ENCODE data around the gene AQP10. TPM values are rescaled to one million over a fixed set of nuclear protein-coding genes. Genes with fewer than 3 reads are reported as not detected.
"Not testable (repeated sequence)": the region's sequence is repeated elsewhere in the genome, so short reads cannot be mapped to it uniquely, and the experiment has no call there.

AQP10 gene
- total RNA-seq, 1 donor from 2014 or later = not detected

- FAIRE-seq (no peak), DNase-seq (ENCODE audit: low read depth) (no peak)
- H3K9me3 Mint-ChIP-seq (ENCODE audit: unreplicated experiment) = no peaks in the 10 kb centered on the region
- H3K27me3 ChIP-seq (ENCODE audit: insufficient read depth, low read length) = no peaks in the 10 kb centered on the region
- H3K36me3 Mint-ChIP-seq (ENCODE audit: low read depth, unreplicated experiment) = peaks cover 36% of the 10 kb centered on the region
- no peak overlapping the region for H2AFZ ChIP-seq (ENCODE audit: low read depth, low read length)
- H3K36me3 ChIP-seq (ENCODE audit: insufficient read depth, low read length) = peaks cover 43% of the 10 kb centered on the region
- H3K4me2 ChIP-seq (ENCODE audit: low read length) = no peak overlapping the region
- TF ChIP-seq EZH2 (IDR thresholded peaks at IDR 0.05; ENCODE audit: insufficient read depth, low read length) = no peak
- TF ChIP-seq, protein P1, sequence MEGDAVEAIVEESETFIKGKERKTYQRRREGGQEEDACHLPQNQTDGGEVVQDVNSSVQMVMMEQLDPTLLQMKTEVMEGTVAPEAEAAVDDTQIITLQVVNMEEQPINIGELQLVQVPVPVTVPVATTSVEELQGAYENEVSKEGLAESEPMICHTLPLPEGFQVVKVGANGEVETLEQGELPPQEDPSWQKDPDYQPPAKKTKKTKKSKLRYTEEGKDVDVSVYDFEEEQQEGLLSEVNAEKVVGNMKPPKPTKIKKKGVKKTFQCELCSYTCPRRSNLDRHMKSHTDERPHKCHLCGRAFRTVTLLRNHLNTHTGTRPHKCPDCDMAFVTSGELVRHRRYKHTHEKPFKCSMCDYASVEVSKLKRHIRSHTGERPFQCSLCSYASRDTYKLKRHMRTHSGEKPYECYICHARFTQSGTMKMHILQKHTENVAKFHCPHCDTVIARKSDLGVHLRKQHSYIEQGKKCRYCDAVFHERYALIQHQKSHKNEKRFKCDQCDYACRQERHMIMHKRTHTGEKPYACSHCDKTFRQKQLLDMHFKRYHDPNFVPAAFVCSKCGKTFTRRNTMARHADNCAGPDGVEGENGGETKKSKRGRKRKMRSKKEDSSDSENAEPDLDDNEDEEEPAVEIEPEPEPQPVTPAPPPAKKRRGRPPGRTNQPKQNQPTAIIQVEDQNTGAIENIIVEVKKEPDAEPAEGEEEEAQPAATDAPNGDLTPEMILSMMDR (IDR thresholded peaks at IDR 0.05; ENCODE audit: insufficient read depth, low read depth, low read length) = no peak
- H3K27ac ChIP-seq (ENCODE audit: low read depth, low read length) = no peak overlapping the region
- no peaks in the 10 kb centered on the region for H3K79me2 ChIP-seq (ENCODE audit: insufficient read depth, low read length)
- H3K27me3 Mint-ChIP-seq (ENCODE audit: low read depth, unreplicated experiment) = no peaks in the 10 kb centered on the region
- peaks cover 56% of the 10 kb centered on the region for H4K20me1 ChIP-seq (ENCODE audit: insufficient read depth, low read length)
- no peak overlapping the region for H3K4me3 ChIP-seq (ENCODE audit: insufficient read depth, low read depth, low read length)
- H3K4me1 ChIP-seq (ENCODE audit: insufficient read depth, low read length) = peaks cover 4% of the 10 kb centered on the region
- H3K9ac ChIP-seq (ENCODE audit: low read length) = no peak overlapping the region
- H3K27ac Mint-ChIP-seq (ENCODE audit: unreplicated experiment) = no peak overlapping the region
- peaks cover 12% of the 10 kb centered on the region for H3K4me1 Mint-ChIP-seq (ENCODE audit: low read depth, unreplicated experiment)
- no peaks in the 10 kb centered on the region for H3K9me3 ChIP-seq (ENCODE audit: insufficient read depth, low read depth, low read length)
- H3K4me3 Mint-ChIP-seq (ENCODE audit: unreplicated experiment) = no peak overlapping the region
Observed at GRCh38 chr1:154337253-154337894, 16.5 kb downstream of the AQP10 start.

DNA sequence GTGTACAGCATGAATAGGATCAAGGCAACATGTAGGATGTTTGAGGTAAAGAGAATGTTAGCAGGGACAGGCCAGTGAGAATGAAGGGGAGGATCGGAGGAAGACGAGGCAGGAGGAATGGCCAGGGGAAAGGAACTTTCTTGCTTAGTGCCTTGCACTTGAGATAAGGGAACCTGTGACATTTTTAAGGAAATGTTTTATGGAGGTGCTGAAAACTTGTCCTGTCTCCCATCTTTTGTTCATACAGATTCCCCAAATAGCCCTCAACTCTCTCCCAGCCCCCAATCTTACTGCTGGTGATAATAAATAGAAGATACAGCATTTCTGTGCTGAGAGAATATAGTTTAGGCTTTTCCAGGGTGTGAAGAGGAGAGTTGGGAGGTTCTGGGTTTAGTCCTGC is 18.0 kb downstream of the AQP10 start:
- Histone ChIP-seq H3K36me3 (ENCODE audit: insufficient read depth, low read length) (peaks cover 50% of the 10 kb centered on the region), H3K4me2 (ENCODE audit: low read length) (no peak overlapping the region), H2AFZ (ENCODE audit: low read depth, low read length) (no peak overlapping the region), H3K9ac (ENCODE audit: low read length) (no peak overlapping the region), H3K4me3 (ENCODE audit: insufficient read depth, low read depth, low read length) (no peak overlapping the region), H3K27ac (ENCODE audit: low read depth, low read length) (no peak overlapping the region), H3K27me3 (ENCODE audit: insufficient read depth, low read length) (no peaks in the 10 kb centered on the region), H3K9me3 (ENCODE audit: insufficient read depth, low read depth, low read length) (no peaks in the 10 kb centered on the region), H3K4me1 (ENCODE audit: insufficient read depth, low read length) (peaks cover 4% of the 10 kb centered on the region), H3K79me2 (ENCODE audit: insufficient read depth, low read length) (no peaks in the 10 kb centered on the region), H4K20me1 (ENCODE audit: insufficient read depth, low read length) (peaks cover 61% of the 10 kb centered on the region)
- TF ChIP-seq, protein P1 (IDR thresholded peaks at IDR 0.05; ENCODE audit: insufficient read depth, low read depth, low read length) = no peak
- TF ChIP-seq EZH2 (IDR thresholded peaks at IDR 0.05; ENCODE audit: insufficient read depth, low read length) = no peak
- peaks cover 14% of the 10 kb centered on the region for H3K4me1 Mint-ChIP-seq (ENCODE audit: low read depth, unreplicated experiment)
- no peak for DNase-seq (ENCODE audit: low read depth)
- H3K9me3 Mint-ChIP-seq (ENCODE audit: unreplicated experiment) = no peaks in the 10 kb centered on the region
- H3K27ac Mint-ChIP-seq (ENCODE audit: unreplicated experiment) = no peak overlapping the region
- peaks cover 47% of the 10 kb centered on the region for H3K36me3 Mint-ChIP-seq (ENCODE audit: low read depth, unreplicated experiment)
- H3K4me3 Mint-ChIP-seq (ENCODE audit: unreplicated experiment) = no peak overlapping the region
- no peaks in the 10 kb centered on the region for H3K27me3 Mint-ChIP-seq (ENCODE audit: low read depth, unreplicated experiment)
- FAIRE-seq = no peak

GRCh38 chr1:154341366-154341765 is 20.5 kb downstream of the AQP10 start:
- not testable (repeated sequence) for H3K4me3 Mint-ChIP-seq (ENCODE audit: unreplicated experiment); H3K4me1 ChIP-seq (ENCODE audit: insufficient read depth, low read length); H3K4me2 ChIP-seq (ENCODE audit: low read length); H3K9ac ChIP-seq (ENCODE audit: low read length); H3K27ac Mint-ChIP-seq (ENCODE audit: unreplicated experiment); H2AFZ ChIP-seq (ENCODE audit: low read depth, low read length); H3K4me3 ChIP-seq (ENCODE audit: insufficient read depth, low read depth, low read length); H3K9me3 Mint-ChIP-seq (ENCODE audit: unreplicated experiment); H3K9me3 ChIP-seq (ENCODE audit: insufficient read depth, low read depth, low read length); H3K27me3 ChIP-seq (ENCODE audit: insufficient read depth, low read length); H3K27me3 Mint-ChIP-seq (ENCODE audit: low read depth, unreplicated experiment); H3K79me2 ChIP-seq (ENCODE audit: insufficient read depth, low read length); H3K27ac ChIP-seq (ENCODE audit: low read depth, low read length); DNase-seq (ENCODE audit: low read depth); FAIRE-seq
- H4K20me1 ChIP-seq (ENCODE audit: insufficient read depth, low read length) = peaks cover 68% of the 10 kb centered on the region
- peaks cover 67% of the 10 kb centered on the region for H3K36me3 ChIP-seq (ENCODE audit: insufficient read depth, low read length)
- Mint-ChIP-seq H3K4me1 (ENCODE audit: low read depth, unreplicated experiment) (peaks cover 14% of the 10 kb centered on the region), H3K36me3 (ENCODE audit: low read depth, unreplicated experiment) (peaks cover 60% of the 10 kb centered on the region)

Measured in astrocyte (in vitro differentiated cells and primary cell).